HG02943 (cell line): ENCODE data around the gene NGRN.

Source experiments
- ATAC-seq: cut with Tn5 transposase; IDR thresholded peaks from one replicate; pipeline ENCODE4 v1.9.1; 2021; ENCODE audit warnings: mild to moderate bottlenecking, low read depth, moderate library complexity; ENCODE audit not compliant: unreplicated experiment

Gene NGRN

GRCh38 chr15:90265271-90266060, at the start of gene NGRN:
TSS of gene NGRN (plus strand) at chr15:90265672. CDS start at chr15:90265713, 41 bp downstream.
- ATAC-seq: peak; percentile 91

GRCh38 chr15:90217671-90218394, 47.6 kb upstream of the NGRN start:
- ATAC-seq: no peak

GRCh38 chr15:90219421-90220141, 45.9 kb upstream of the NGRN start:
- no peak for ATAC-seq

- no peak for ATAC-seq
Observed at GRCh38 chr15:90221246-90221900, 44.1 kb upstream of the NGRN start.

GRCh38 chr15:90222547-90222946, 42.9 kb upstream of the NGRN start:
- ATAC-seq: no peak

- no peak for ATAC-seq
Observed at GRCh38 chr15:90223441-90224165, 41.9 kb upstream of the NGRN start.

GRCh38 chr15:90225047-90225446, 40.4 kb upstream of the NGRN start:
- ATAC-seq: no peak

GRCh38 chr15:90225504-90226234, 39.8 kb upstream of the NGRN start:
- ATAC-seq: no peak

- no peak for ATAC-seq
Observed at GRCh38 chr15:90227336-90227735, 38.1 kb upstream of the NGRN start.

- ATAC-seq: no peak
Observed at GRCh38 chr15:90227816-90228772, 37.4 kb upstream of the NGRN start.

- ATAC-seq: no peak
Observed at GRCh38 chr15:90228960-90229359, 36.5 kb upstream of the NGRN start.

GRCh38 chr15:90230071-90230494, 35.4 kb upstream of the NGRN start:
- ATAC-seq: no peak

- ATAC-seq: no peak
Observed at GRCh38 chr15:90230610-90231009, 34.9 kb upstream of the NGRN start.

- ATAC-seq: no peak
Observed at GRCh38 chr15:90231028-90232017, 34.1 kb upstream of the NGRN start.

- ATAC-seq: no peak
Observed at GRCh38 chr15:90232196-90232595, 33.3 kb upstream of the NGRN start.

GRCh38 chr15:90232941-90233386, 32.5 kb upstream of the NGRN start:
- no peak for ATAC-seq
